Kidney epithelial cell (primary cell): ENCODE data around the gene CAPG. TPM values are rescaled to one million over a fixed set of nuclear protein-coding genes. Genes with fewer than 3 reads are reported as not detected.

Experiments
- DNase-seq: peaks from one replicate; pipeline ENCODE4 v3.0.0-alpha.2; 2010; ENCODE audit warnings: low read depth
- H3K27me3 ChIP-seq: 2 replicates; pipeline ENCODE4 v1.6.0; 2011; ENCODE audit warnings: low read length; ENCODE audit not compliant: control insufficient read depth, insufficient read depth
- H3K36me3 ChIP-seq: 2 replicates; pipeline ENCODE4 v1.5.1; 2011; ENCODE audit warnings: low read length; ENCODE audit not compliant: control insufficient read depth, insufficient read depth
- H3K4me3 ChIP-seq: 2 replicates; pipeline ENCODE4 v1.5.1; 2011; ENCODE audit warnings: low read depth, mild to moderate bottlenecking, control low read depth, low read length
- CTCF ChIP-seq: IDR thresholded peaks from 2 replicates; pipeline ENCODE4 v1.5.1; 2011; ENCODE audit warnings: mild to moderate bottlenecking, moderate library complexity, low read length, control low read depth, inconsistent platforms; ENCODE audit not compliant: insufficient read depth, poor library complexity, severe bottlenecking
- total RNA-seq: library from RNA; depleted of rRNA; stranded (reverse); fragments of >200 nt; gene quantifications from 2 replicates; pipeline ENCODE4 v1.2.3, GENCODE V29; 2015

CAPG gene
- total RNA-seq, 1 donor from 2014 or later, result 284 TPM

- DNase-seq, result no peak
- Histone ChIP-seq H3K27me3 (no peaks in the 10 kb centered on the region), H3K4me3 (no peak overlapping the region), H3K36me3 (peaks cover 1% of the 10 kb centered on the region)
- TF ChIP-seq CTCF, result no peak
Measured at GRCh38 chr2:85393836-85394235, 16.3 kb downstream of the CAPG start.

GRCh38 chr2:85390941-85391669 lies 19.1 kb downstream of the CAPG start:
- TF ChIP-seq CTCF, result peak; percentile 63
- H3K27me3 ChIP-seq, result no peaks in the 10 kb centered on the region
- no peak for DNase-seq
- no peak overlapping the region for H3K4me3 ChIP-seq
- peaks cover 1% of the 10 kb centered on the region for H3K36me3 ChIP-seq

- H3K36me3 ChIP-seq, result peaks cover 1% of the 10 kb centered on the region
- H3K27me3 ChIP-seq, result no peaks in the 10 kb centered on the region
- DNase-seq, result no peak
- TF ChIP-seq CTCF, result no peak
- no peak overlapping the region for H3K4me3 ChIP-seq
Measured at GRCh38 chr2:85388878-85389538, 21.2 kb downstream of the CAPG start.

GRCh38 chr2:85387754-85388153 lies 22.4 kb downstream of the CAPG start:
- H3K27me3 ChIP-seq, result no peaks in the 10 kb centered on the region
- DNase-seq, result no peak
- H3K4me3 ChIP-seq, result no peak overlapping the region
- H3K36me3 ChIP-seq, result peaks cover 1% of the 10 kb centered on the region
- TF ChIP-seq CTCF, result no peak

GRCh38 chr2:85385746-85386145 lies 24.4 kb downstream of the CAPG start:
- H3K27me3 ChIP-seq, result no peaks in the 10 kb centered on the region
- peaks cover 1% of the 10 kb centered on the region for H3K36me3 ChIP-seq
- DNase-seq, result no peak
- H3K4me3 ChIP-seq, result no peak overlapping the region
- no peak for TF ChIP-seq CTCF
